RCC 7860 (cell line): ENCODE measurements around the gene SERPINI2.

Source experiments
- DNase-seq: peaks from one replicate; pipeline ENCODE4 v3.0.0-alpha.2; 2015; ENCODE audit warnings: low spot score
- FAIRE-seq: peaks from 2 replicates; lab custom pipeline; 2012; peaks lifted over from hg19 to GRCh38; lab: Jason Lieb, UNC

SERPINI2 gene

GRCh38 chr3:167473863-167474262 is at the start of gene SERPINI2:
Gene SERPINI2 (minus strand): TSS chr3:167474042. CDS start chr3:167471834, 2,208 bp downstream.
- FAIRE-seq: no peak

GRCh38 chr3:167521006-167521355 is 47.1 kb upstream of the SERPINI2 start:
- no peak for FAIRE-seq
- DNase-seq: no peak

More at GRCh38 chr3:167473863-167474262, at the start of gene SERPINI2:
- DNase-seq: no peak

- FAIRE-seq (no peak), DNase-seq (no peak)
Observed at GRCh38 chr3:167520266-167521005, 46.6 kb upstream of the SERPINI2 start.

- FAIRE-seq: no peak
- no peak for DNase-seq
Observed at GRCh38 chr3:167507954-167508353, 34.1 kb upstream of the SERPINI2 start.

- FAIRE-seq: no peak
- no peak for DNase-seq
Observed at GRCh38 chr3:167502401-167502800, 28.6 kb upstream of the SERPINI2 start.

- FAIRE-seq: no peak
- DNase-seq: no peak
Observed at GRCh38 chr3:167501941-167502340, 28.1 kb upstream of the SERPINI2 start.

- DNase-seq: no peak
- FAIRE-seq: no peak
Observed at GRCh38 chr3:167497903-167498302, 24.1 kb upstream of the SERPINI2 start.

GRCh38 chr3:167493244-167493643 is 19.4 kb upstream of the SERPINI2 start:
- no peak for DNase-seq
- FAIRE-seq: no peak

GRCh38 chr3:167491621-167492020 is 17.8 kb upstream of the SERPINI2 start:
- no peak for FAIRE-seq
- no peak for DNase-seq

GRCh38 chr3:167489571-167489970 is 15.7 kb upstream of the SERPINI2 start:
- DNase-seq (no peak), FAIRE-seq (no peak)

GRCh38 chr3:167487556-167487955 is 13.7 kb upstream of the SERPINI2 start:
- FAIRE-seq (no peak), DNase-seq (no peak)

- DNase-seq (no peak), FAIRE-seq (no peak)
Observed at GRCh38 chr3:167484551-167484950, 10.7 kb upstream of the SERPINI2 start.

GRCh38 chr3:167483708-167484475 is 10.1 kb upstream of the SERPINI2 start:
- no peak for FAIRE-seq

GRCh38 chr3:167481164-167481563 is 7.3 kb upstream of the SERPINI2 start:
- no peak for DNase-seq
- FAIRE-seq: no peak

More at GRCh38 chr3:167483708-167484475, 10.1 kb upstream of the SERPINI2 start:
- no peak for DNase-seq

- FAIRE-seq (no peak), DNase-seq (no peak)
Observed at GRCh38 chr3:167480748-167481147, 6.9 kb upstream of the SERPINI2 start.

GRCh38 chr3:167469381-167469780 is 4.5 kb downstream of the SERPINI2 start:
- DNase-seq (no peak), FAIRE-seq (no peak)

GRCh38 chr3:167467848-167468611 is 5.8 kb downstream of the SERPINI2 start:
- DNase-seq (no peak), FAIRE-seq (no peak)

GRCh38 chr3:167466966-167467365 is 6.9 kb downstream of the SERPINI2 start:
- DNase-seq: no peak
- FAIRE-seq: no peak

GRCh38 chr3:167456157-167456799 is 17.6 kb downstream of the SERPINI2 start:
- FAIRE-seq (no peak), DNase-seq (no peak)

GRCh38 chr3:167453815-167454214 is 20.0 kb downstream of the SERPINI2 start:
- no peak for FAIRE-seq
- no peak for DNase-seq

- FAIRE-seq (no peak), DNase-seq (no peak)
Observed at GRCh38 chr3:167451282-167451681, 22.6 kb downstream of the SERPINI2 start.
